GM19467 (cell line): Measurements from ENCODE around the gene PTPRO.

Source experiments
- ATAC-seq: cut with Tn5 transposase; IDR thresholded peaks from one replicate; pipeline ENCODE4 v1.9.1; 2021; ENCODE audit warnings: mild to moderate bottlenecking, moderate library complexity; ENCODE audit not compliant: unreplicated experiment

Gene PTPRO

DNA sequence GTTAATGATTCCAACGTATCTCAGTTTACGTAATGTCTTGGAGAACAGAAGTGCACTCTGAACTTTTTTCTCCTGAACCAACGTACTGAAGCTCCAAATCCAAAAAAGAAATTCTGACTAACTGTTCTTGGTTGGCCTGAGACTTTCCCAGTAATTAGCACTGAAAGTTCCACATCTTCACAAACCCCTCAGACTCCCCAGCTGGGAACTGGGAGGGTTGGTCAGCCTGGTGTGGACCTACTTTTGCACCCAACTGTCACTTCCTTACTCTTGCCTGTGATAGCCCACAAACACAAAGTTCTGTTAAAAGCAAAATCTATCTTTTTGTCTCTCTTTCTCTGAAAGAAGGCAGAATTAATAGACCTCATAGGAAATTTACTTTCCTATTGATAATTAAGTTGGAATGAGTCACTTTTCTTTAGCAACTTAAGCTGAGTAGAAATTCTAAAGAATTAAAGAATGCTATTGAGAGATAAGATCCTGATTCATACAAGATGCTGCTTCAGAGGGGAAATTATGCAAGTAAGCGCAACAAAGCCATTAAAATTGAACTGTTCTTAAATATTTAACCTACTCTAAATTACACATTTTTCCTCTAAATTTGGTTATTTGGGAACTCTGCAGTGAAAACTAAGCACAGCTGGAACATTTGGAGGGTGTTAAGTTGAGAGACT, 311.8 kb downstream of the PTPRO start:
- no peak for ATAC-seq

DNA sequence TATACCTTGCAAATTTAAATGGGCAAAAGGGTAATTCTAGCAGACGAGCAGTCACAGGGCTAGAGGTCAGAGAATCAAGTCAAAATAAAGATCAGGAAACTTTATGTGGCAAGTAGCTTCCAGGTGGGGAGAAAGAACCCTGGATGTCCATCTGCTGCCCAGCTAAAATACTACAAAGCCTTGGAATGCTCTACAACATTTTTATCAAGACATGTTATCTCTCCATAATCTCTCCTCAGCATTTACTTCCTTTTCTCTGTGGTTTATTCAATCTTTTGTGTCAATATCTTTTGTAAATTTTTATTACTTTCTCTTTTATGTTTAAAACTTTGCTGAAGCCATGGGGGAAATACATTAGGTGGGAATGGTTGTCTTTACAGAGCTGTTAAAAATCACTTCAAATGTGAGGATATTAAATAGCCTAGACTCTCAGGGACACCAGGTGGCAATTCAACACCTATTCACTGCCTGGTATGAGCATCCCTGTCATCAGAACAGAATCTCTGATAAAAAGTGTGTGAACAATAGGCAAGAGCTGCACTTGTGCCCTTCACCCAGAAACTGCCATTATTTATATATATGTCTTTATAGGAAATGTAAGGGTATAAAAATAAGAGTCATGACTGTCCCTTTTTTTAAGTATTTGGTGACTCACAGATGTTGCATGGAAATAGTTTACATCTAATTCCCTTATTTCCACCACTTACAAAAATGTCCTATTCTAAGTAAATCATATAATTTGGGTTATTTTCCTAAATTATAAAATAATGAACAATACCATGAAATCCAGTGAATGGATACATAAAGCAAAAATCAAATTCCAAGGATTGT, 314.0 kb downstream of the PTPRO start:
- no peak for ATAC-seq

DNA sequence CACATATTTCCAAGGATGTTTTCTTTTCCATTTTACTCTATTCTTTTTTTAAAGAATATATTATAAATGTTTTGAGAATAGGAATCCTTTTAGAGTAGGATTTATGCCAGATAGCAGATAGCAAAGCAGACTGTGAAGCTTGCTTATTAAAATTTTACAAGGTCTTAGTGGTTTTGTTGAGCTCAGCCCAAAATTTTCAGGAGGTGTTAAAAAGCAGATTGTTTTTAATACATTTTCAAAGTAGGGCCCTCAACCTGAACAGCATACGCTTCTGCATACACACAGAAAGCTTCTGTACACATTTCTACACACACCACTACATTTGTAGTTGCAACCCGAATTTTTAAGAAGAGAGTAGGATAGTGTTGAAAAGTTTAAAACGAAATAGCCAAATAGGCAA, 315.9 kb downstream of the PTPRO start:
- ATAC-seq, result no peak

DNA sequence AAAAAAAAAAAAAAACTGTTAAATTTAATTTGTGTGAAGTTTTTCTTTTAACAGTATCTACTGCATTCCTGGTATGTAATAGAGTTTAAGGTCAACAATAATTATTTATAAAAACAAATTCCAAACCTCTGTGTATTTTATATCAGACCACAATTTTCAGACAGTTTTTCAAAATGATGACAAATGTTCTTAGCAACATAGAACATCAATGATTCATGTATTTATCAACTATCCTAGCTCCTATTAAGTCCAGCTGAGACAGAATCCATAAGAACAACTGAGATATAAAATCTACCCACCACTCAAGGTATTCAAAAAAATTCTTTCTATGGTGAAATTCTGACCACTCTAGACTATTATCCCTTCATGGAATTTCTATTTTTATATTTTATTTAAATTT, 322.4 kb downstream of the PTPRO start:
- no peak for ATAC-seq

DNA sequence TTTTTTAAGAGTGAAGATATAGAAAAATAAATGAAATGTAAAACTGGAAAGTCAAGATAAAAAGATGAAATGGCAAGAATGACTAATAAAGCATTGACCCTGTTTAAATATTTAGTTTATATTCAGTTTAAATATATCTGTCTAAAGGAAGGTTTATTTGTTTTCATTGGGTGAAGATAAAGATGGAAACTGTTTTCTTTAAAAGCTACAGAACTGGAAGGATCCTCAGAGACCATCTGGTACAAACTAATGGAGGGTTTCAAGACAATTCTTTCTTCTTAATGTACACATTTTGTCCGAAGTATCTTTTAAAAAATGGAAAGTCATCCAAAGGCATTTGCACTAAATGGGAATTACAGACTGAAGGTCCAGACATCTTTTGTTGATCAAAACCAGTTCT, 324.3 kb downstream of the PTPRO start:
- no peak for ATAC-seq
